Heart left ventricle (tissue), 13 donors: Measurements from ENCODE around the gene GTF3C1.

ENCODE experiments used
- POLR2A ChIP-seq, 2 donors: fragments of 450-650 bp; IDR thresholded peaks; one replicate each; pipeline ENCODE4 v1.6.1; 2017; ENCODE audit warnings: antibody characterized with exemption in 2 of 2, mild to moderate bottlenecking in 2 of 2, moderate library complexity in 2 of 2
- TF ChIP-seq, protein P1 (sequence below), 12 donors: fragments of 200-600 bp; sonication (generic) in 4 of 12; IDR thresholded peaks; one replicate each; pipeline versions ENCODE4 v1.5.0 to v1.8.0; 2018 to 2022; ENCODE audit warnings: antibody characterized with exemption in 12 of 12, mild to moderate bottlenecking in 5 of 12
- donor health status: ischemic (EF 13 %, LVEDD 7.1; RV severe dilation, severe dysfunction).
- donor health status: DM: no; HTN: yes; CAD: no.
- donor health status: DM: no; HTN: no; CAD: no.
- donor health status: ischemic (EF 25% LVEDD 6.9; RV normal size, moderate dysfunction).
- donor health status: ischemic (EF 25% LVEDD 5.7; RV mildly dilated, moderate dysfunction).
- donor health status: ischemic (EF 35%, LVEDD 5.7; RV mildly dilated, moderate dysfunction).
- donor health status: nonischemic (EF 11% LVEDD 7.7; RV severe dilation, severe dysfunction).
- donor health status: DM: yes; HTN: yes; CAD: no.
- donor health status: PGD.
- donor health status: ischemic (EF 29% LVEDD 5.4; RV normal size, mild dysfunction).
- donor health status: nonischemic (EF 23%, LVEDD 6.1; RV moderate dilation, normal function).

DNA sequence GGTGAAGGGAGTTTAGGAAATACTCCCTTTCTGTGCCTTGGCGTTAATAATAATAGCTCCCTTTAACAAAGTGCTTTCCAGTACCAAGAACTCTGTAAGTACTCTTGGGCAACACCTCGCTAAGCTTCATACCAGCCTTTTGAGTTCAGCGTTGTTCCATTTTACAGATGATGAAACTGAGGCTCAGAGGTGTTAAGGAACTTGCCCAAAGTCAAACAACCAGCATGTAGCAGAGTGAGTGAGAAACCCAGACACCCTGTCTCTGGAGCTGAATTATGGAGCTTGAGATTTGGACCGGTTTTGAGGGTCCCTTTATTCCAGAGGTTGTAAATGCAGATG lies 838 bp upstream of the GTF3C1 start:
- TF ChIP-seq, protein P1, sequence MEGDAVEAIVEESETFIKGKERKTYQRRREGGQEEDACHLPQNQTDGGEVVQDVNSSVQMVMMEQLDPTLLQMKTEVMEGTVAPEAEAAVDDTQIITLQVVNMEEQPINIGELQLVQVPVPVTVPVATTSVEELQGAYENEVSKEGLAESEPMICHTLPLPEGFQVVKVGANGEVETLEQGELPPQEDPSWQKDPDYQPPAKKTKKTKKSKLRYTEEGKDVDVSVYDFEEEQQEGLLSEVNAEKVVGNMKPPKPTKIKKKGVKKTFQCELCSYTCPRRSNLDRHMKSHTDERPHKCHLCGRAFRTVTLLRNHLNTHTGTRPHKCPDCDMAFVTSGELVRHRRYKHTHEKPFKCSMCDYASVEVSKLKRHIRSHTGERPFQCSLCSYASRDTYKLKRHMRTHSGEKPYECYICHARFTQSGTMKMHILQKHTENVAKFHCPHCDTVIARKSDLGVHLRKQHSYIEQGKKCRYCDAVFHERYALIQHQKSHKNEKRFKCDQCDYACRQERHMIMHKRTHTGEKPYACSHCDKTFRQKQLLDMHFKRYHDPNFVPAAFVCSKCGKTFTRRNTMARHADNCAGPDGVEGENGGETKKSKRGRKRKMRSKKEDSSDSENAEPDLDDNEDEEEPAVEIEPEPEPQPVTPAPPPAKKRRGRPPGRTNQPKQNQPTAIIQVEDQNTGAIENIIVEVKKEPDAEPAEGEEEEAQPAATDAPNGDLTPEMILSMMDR (IDR thresholded peaks at IDR 0.05) = no peak
- no peak for TF ChIP-seq POLR2A (IDR thresholded peaks at IDR 0.05)
